Endothelial cell of umbilical vein (primary cell): ENCODE data around the gene CTNND2. TPM values are rescaled to one million over a fixed set of nuclear protein-coding genes. Genes with fewer than 3 reads are reported as not detected.

ENCODE experiments used
- BruUV-seq: library from RNA; stranded (reverse); fragments of 400-500 nt; replicated peaks from 2 replicates; lab custom pipeline; 2021; lab: Mats Ljungman, UMichigan
- CTCF ChIA-PET: fragments of 300-600, 350-600 bp; sonication (Branson Sonifier 250); formaldehyde crosslinking; loops from one replicate; lab custom pipeline; 2021; ENCODE audit warnings: antibody characterized with exemption, inconsistent platforms; lab: Charles Lee
- POLR2A ChIA-PET: fragments of 300-600, 350-600 bp; sonication (Branson Sonifier 250); formaldehyde crosslinking; loops from one replicate; lab custom pipeline; 2021; ENCODE audit warnings: antibody characterized with exemption, inconsistent platforms; lab: Charles Lee
- DNase-seq: peaks from one replicate; pipeline ENCODE4 v3.0.0-alpha.2; 2011; ENCODE audit warnings: low read depth, low spot score
- FAIRE-seq: peaks from 2 replicates; lab custom pipeline; 2011; peaks lifted over from hg19 to GRCh38; lab: Jason Lieb, UNC
- H2AFZ ChIP-seq: 2 replicates; pipeline ENCODE4 v1.6.0; 2012; ENCODE audit warnings: low read depth, low read length, control low read depth, inconsistent platforms
- H3K27ac ChIP-seq: 2 replicates; pipeline ENCODE4 v1.5.1; 2011; ENCODE audit warnings: low read depth, mild to moderate bottlenecking, control low read depth, low read length, moderate library complexity; ENCODE audit not compliant: insufficient read depth
- H3K27me3 ChIP-seq, 2 experiments: 2 replicates each; pipeline versions ENCODE4 v1.6.0 to v1.6.1; 2011; ENCODE audit warnings: low read length in 2 of 2, mixed read lengths in 1 of 2; ENCODE audit not compliant: control insufficient read depth in 2 of 2, insufficient read depth in 2 of 2
- H3K36me3 ChIP-seq, 2 experiments: 2 replicates in 1 of 2; 3 replicates in 1 of 2; pipeline ENCODE4 v1.5.1; 2011; ENCODE audit warnings: low read length in 2 of 2, mild to moderate bottlenecking in 1 of 2, moderate library complexity in 1 of 2; ENCODE audit not compliant: control insufficient read depth in 2 of 2, insufficient read depth in 2 of 2; ENCODE audit errors: extremely low read depth in 1 of 2
- H3K4me1 ChIP-seq: 3 replicates; pipeline ENCODE4 v1.5.1; 2011; ENCODE audit warnings: mild to moderate bottlenecking, low read length; ENCODE audit not compliant: control insufficient read depth, insufficient read depth; ENCODE audit errors: extremely low read depth
- H3K4me2 ChIP-seq: 2 replicates; pipeline ENCODE4 v1.6.1; 2011; ENCODE audit warnings: low read length, control low read depth, mixed read lengths; ENCODE audit not compliant: insufficient read depth
- H3K4me3 ChIP-seq, 3 experiments: fragments of 200-600 bp in 1 of 3; sonication (generic), shearing (Covaris generic) in 1 of 3; replicated peaks in 1 of 3; 2 replicates each; pipeline ENCODE4 v1.5.1; 2011 to 2016; ENCODE audit warnings: control low read depth in 3 of 3, low read length in 3 of 3, mild to moderate bottlenecking in 2 of 3, inconsistent platforms in 1 of 3, low read depth in 1 of 3, moderate library complexity in 1 of 3; ENCODE audit not compliant: insufficient read depth in 1 of 3
- H3K79me2 ChIP-seq: 2 replicates; pipeline ENCODE4 v1.6.0; 2012; ENCODE audit warnings: low read length, inconsistent platforms; ENCODE audit not compliant: control insufficient read depth, insufficient read depth
- H3K9ac ChIP-seq: replicated peaks from 2 replicates; pipeline ENCODE3; 2011; ENCODE audit warnings: low read length, control low read depth; ENCODE audit not compliant: insufficient read depth; ENCODE audit errors: extremely low read depth
- H3K9me1 ChIP-seq: replicated peaks from 3 replicates; pipeline ENCODE4 v1.6.0; 2011; ENCODE audit warnings: mild to moderate bottlenecking, low read length; ENCODE audit not compliant: control insufficient read depth, insufficient read depth; ENCODE audit errors: extremely low read depth
- H3K9me3 ChIP-seq: replicated peaks from 2 replicates; pipeline ENCODE4 v1.5.1; 2012; ENCODE audit warnings: low read length, inconsistent platforms; ENCODE audit not compliant: control insufficient read depth, insufficient read depth
- H4K20me1 ChIP-seq: replicated peaks from 2 replicates; pipeline ENCODE3; 2011; ENCODE audit warnings: mild to moderate bottlenecking, low read length; ENCODE audit not compliant: control insufficient read depth, insufficient read depth; ENCODE audit errors: extremely low read depth
- EZH2 ChIP-seq: IDR thresholded peaks from 2 replicates; pipeline ENCODE4 v1.6.1; 2012; ENCODE audit warnings: borderline replicate concordance, low read depth, mild to moderate bottlenecking, moderate library complexity, low read length, inconsistent platforms; ENCODE audit not compliant: severe bottlenecking
- FOS ChIP-seq: IDR thresholded peaks from 2 replicates; pipeline ENCODE4 v1.6.1; 2011; ENCODE audit warnings: mild to moderate bottlenecking, low read length, moderate library complexity, borderline replicate concordance; ENCODE audit not compliant: insufficient read depth
- GATA2 ChIP-seq: IDR thresholded peaks from 2 replicates; pipeline ENCODE4 v1.7.0; 2011; ENCODE audit warnings: low read depth, mild to moderate bottlenecking, moderate library complexity, mixed read lengths, low read length; ENCODE audit not compliant: insufficient read length, insufficient read depth
- MYC ChIP-seq: IDR thresholded peaks from one replicate; pipeline ENCODE4 v1.6.1; 2011; ENCODE audit warnings: mild to moderate bottlenecking, low read depth, low read length
- POLR2AphosphoS5 ChIP-seq: IDR thresholded peaks from 2 replicates; pipeline ENCODE4 v1.6.1; 2012; ENCODE audit warnings: low read depth, mild to moderate bottlenecking, control low read depth, low read length, moderate library complexity; ENCODE audit not compliant: insufficient read depth
- dilution Hi-C: fragments of 300-500 bp; cut with MboI; formaldehyde crosslinking; loops from one replicate; pipeline ENCODE4 v1.15.0; 2019; ENCODE audit warnings: low sequenced_read_pairs; ENCODE audit not compliant: extremely low pct_ligation_motif_present
- intact Hi-C: fragments of 100-400 bp; cut with micrococcal nuclease; formaldehyde crosslinking; loops from one replicate; pipeline ENCODE4 v1.10.0; 2022
- polyA plus RNA-seq, 4 experiments: library from polyadenylated mRNA; depleted of rRNA in 3 of 4; stranded (reverse) in 3 of 4; unstranded in 1 of 4; fragments of >200 nt; gene quantifications; 2 replicates each; pipeline versions ENCODE4 v1.2.1 to v1.2.3, GENCODE V29; 2011 to 2012; ENCODE audit warnings: missing spikeins in 1 of 4
- total RNA-seq: library from RNA; stranded (reverse); gene quantifications from 2 replicates; pipeline ENCODE4 v1.2.3, GENCODE V29; 2021
- TF ChIP-seq, protein P1 (sequence below), 2 donors: IDR thresholded peaks; 1 replicate in 1 of 2; 2 replicates in 1 of 2; pipeline ENCODE4 v1.5.1; 2011; ENCODE audit warnings: low read length in 2 of 2, mild to moderate bottlenecking in 2 of 2, moderate library complexity in 2 of 2, control low read depth in 1 of 2, inconsistent platforms in 1 of 2, low read depth in 1 of 2; ENCODE audit not compliant: insufficient read depth in 1 of 2; ENCODE audit errors: extremely low read depth in 1 of 2
- TF ChIP-seq, protein P2 (sequence below): IDR thresholded peaks from 2 replicates; pipeline ENCODE4 v1.6.1; 2011; ENCODE audit not compliant: insufficient read depth, insufficient read length

The CTNND2 gene
- total and polyA plus RNA-seq, 2 donors (not counting 3 experiments of a cell fraction or from before 2014, with no cell fraction given) = not detected

DNA sequence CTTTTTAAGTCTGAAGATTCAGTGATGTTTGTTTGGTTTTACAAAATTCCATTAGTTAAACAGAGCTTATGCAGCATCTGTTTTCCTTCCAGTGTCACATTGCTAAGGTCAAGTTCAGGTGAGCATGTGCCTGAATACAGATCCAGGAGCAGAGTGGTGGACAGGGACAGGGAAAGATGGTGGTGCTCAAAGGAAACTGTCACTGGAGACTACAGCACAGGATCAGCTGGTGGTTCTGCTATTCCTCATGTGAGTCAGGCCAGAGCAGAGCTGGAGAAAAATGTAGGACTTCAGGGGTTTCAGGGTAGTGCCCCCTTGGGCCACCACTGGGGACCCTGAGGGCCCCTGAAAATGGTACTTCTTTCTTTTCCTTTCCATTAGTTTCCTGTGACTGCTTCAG is 859.7 kb downstream of the CTNND2 start:
- Histone ChIP-seq H3K27ac (no peak overlapping the region), H3K27me3 (no peaks in the 10 kb centered on the region), H3K4me3 (no peak overlapping the region), H3K79me2 (no peaks in the 10 kb centered on the region), H3K9me1 (no peaks in the 10 kb centered on the region), H3K9me3 (no peaks in the 10 kb centered on the region), H2AFZ (no peak overlapping the region), H3K9ac (no peak overlapping the region), H3K4me1 (no peaks in the 10 kb centered on the region), H3K4me2 (no peak overlapping the region), H3K36me3 (no peaks in the 10 kb centered on the region), H4K20me1 (no peaks in the 10 kb centered on the region)
- dilution Hi-C loops = no loop called here
- FAIRE-seq (no peak), DNase-seq (no peak)
- intact Hi-C loops = no loop called here
- TF ChIP-seq GATA2 (no peak), EZH2 (no peak), FOS (no peak), POLR2AphosphoS5 (no peak), MYC (no peak)
- TF ChIP-seq, protein P1, sequence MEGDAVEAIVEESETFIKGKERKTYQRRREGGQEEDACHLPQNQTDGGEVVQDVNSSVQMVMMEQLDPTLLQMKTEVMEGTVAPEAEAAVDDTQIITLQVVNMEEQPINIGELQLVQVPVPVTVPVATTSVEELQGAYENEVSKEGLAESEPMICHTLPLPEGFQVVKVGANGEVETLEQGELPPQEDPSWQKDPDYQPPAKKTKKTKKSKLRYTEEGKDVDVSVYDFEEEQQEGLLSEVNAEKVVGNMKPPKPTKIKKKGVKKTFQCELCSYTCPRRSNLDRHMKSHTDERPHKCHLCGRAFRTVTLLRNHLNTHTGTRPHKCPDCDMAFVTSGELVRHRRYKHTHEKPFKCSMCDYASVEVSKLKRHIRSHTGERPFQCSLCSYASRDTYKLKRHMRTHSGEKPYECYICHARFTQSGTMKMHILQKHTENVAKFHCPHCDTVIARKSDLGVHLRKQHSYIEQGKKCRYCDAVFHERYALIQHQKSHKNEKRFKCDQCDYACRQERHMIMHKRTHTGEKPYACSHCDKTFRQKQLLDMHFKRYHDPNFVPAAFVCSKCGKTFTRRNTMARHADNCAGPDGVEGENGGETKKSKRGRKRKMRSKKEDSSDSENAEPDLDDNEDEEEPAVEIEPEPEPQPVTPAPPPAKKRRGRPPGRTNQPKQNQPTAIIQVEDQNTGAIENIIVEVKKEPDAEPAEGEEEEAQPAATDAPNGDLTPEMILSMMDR (IDR thresholded peaks at IDR 0.05; ENCODE audit: extremely low read depth in 1 of 2, insufficient read depth in 1 of 2, low read depth in 1 of 2, low read length in 2 of 2) = no peak
- TF ChIP-seq, protein P2, sequence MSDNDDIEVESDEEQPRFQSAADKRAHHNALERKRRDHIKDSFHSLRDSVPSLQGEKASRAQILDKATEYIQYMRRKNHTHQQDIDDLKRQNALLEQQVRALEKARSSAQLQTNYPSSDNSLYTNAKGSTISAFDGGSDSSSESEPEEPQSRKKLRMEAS = no peak
- no TSS peak for BruUV-seq
- POLR2A ChIA-PET = no interaction called here
- CTCF ChIA-PET = no interaction called here
